Stimulated activated naive CD8-positive, alpha-beta T cell treated with anti-CD3 and anti-CD28 coated beads, Interleukin-15, amount 100 ng/mL, for 72 hours (primary cell): Measurements from ENCODE around the gene UNC5C.
A peak's percentile ranks its signal among the peaks of the same experiment; 100 is the strongest.

Experiments used
- ATAC-seq: fragments of 150-1000 bp; cut with Tn5 transposase; 2 replicates; pipeline ENCODE4 v1.10.0; 2021; ENCODE audit warnings: mild to moderate bottlenecking, moderate library complexity
- DNase-seq, 2 donors: peaks; one replicate each; pipeline ENCODE4 v3.0.0; 2021 to 2022
- H3K27ac Mint-ChIP-seq, 2 donors: one replicate each; pipeline ENCODE4 v1.8.0; 2022; ENCODE audit warnings: mild to moderate bottlenecking in 2 of 2, mixed read lengths in 2 of 2, moderate library complexity in 2 of 2
- H3K27me3 Mint-ChIP-seq: one replicate; pipeline ENCODE4 v1.8.0; 2022; ENCODE audit warnings: mixed read lengths
- H3K4me1 Mint-ChIP-seq: one replicate; pipeline ENCODE4 v1.8.0; 2022; ENCODE audit warnings: mild to moderate bottlenecking, mixed read lengths
- H3K4me3 Mint-ChIP-seq, 2 donors: one replicate each; pipeline ENCODE4 v1.8.0; 2022; ENCODE audit warnings: mild to moderate bottlenecking in 2 of 2, mixed read lengths in 2 of 2, moderate library complexity in 1 of 2
- H3K9me3 Mint-ChIP-seq, 2 donors: one replicate each; pipeline ENCODE4 v1.8.0; 2022; ENCODE audit warnings: mixed read lengths in 2 of 2

The UNC5C gene

DNA sequence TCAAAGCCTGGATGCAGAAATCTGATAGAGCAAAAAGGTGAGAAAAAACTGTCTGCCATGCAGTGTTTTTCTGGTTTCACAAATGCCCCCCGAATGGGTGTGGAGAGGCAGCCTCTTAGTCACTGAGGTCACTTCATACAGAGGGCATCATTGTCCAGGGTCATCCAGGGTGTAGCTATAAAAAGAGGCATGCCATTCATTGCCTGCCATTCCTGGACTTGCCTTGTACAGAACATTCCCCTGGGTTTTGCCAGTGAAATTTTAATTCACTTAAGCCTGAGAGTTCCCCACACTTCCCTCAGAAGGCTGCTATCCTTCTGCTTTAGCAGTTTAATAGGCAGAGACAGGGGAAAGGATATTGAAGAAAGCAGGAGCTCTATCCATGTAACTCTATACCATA, 230.3 kb downstream of the UNC5C start:
- no peaks in the 10 kb centered on the region for H3K9me3 Mint-ChIP-seq
- no peak overlapping the region for H3K27ac Mint-ChIP-seq
- DNase-seq (no peak), ATAC-seq (no peak)
- H3K4me1 Mint-ChIP-seq: no peaks in the 10 kb centered on the region
- H3K27me3 Mint-ChIP-seq: no peaks in the 10 kb centered on the region
- H3K4me3 Mint-ChIP-seq: no peak overlapping the region

GRCh38 chr4:95318044-95318443, 230.7 kb downstream of the UNC5C start:
- Mint-ChIP-seq H3K4me3 (no peak overlapping the region), H3K4me1 (no peaks in the 10 kb centered on the region), H3K9me3 (no peaks in the 10 kb centered on the region), H3K27ac (no peak overlapping the region), H3K27me3 (peaks cover 3% of the 10 kb centered on the region)
- ATAC-seq: no peak
- no peak for DNase-seq

DNA sequence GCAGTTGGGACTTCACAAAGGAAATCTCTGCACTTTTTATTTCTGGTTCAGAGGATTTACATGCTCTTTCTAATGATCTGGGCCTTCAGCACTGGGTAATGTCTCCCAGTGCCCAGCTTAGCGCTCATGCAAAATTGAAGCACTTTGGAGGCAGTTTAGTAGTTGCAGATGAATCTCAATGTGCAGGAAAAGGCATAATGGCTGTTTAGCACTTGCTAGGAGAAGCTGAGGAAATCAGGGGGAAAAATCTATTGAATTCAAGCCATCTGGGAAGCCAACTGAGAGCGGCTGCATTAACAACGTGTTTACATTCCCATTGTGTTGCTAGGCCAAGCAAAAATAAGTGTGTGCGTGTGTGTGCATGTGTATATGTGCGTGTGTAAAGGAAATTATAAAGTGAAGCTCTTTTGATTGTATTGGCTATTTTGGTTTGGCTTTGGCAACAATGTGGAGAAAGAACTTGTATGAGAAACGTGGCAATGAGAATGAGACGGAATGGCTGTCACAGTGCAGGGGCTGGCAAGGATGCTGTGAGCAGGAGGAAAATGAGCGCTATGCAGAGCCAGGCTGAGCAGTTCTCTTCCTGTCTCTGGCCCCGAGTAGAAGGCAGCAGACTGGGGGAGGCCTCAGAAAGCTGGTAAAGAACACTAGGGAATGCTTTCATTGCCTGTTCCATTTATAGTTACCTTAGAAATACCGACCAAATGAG, 231.5 kb downstream of the UNC5C start:
- Mint-ChIP-seq H3K27me3 (peaks cover 8% of the 10 kb centered on the region), H3K9me3 (no peaks in the 10 kb centered on the region), H3K4me3 (no peak overlapping the region), H3K4me1 (no peaks in the 10 kb centered on the region), H3K27ac (no peak overlapping the region)
- DNase-seq (no peak), ATAC-seq (no peak)

DNA sequence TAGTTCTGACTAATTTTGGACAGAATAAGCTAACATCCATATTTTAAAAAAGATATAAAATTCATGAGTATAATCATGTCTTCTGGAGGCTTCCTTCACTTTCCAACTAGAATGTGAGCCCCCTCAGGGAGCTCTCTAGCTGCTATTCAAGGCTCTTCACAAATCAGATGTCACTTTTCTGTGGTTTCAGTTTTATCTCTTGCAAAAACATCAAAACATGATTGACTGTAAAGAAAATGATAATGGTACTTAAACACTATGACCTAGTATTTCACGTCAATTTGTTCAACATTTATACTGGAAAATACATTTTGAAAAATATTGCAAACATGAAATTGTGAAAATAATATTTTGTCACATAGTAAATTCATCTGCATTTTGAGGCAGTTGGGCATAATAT, 234.2 kb downstream of the UNC5C start:
- no peaks in the 10 kb centered on the region for H3K9me3 Mint-ChIP-seq
- ATAC-seq: no peak
- H3K4me3 Mint-ChIP-seq: no peak overlapping the region
- H3K27me3 Mint-ChIP-seq: peaks cover 8% of the 10 kb centered on the region
- no peaks in the 10 kb centered on the region for H3K4me1 Mint-ChIP-seq
- DNase-seq: no peak
- H3K27ac Mint-ChIP-seq: no peak overlapping the region

DNA sequence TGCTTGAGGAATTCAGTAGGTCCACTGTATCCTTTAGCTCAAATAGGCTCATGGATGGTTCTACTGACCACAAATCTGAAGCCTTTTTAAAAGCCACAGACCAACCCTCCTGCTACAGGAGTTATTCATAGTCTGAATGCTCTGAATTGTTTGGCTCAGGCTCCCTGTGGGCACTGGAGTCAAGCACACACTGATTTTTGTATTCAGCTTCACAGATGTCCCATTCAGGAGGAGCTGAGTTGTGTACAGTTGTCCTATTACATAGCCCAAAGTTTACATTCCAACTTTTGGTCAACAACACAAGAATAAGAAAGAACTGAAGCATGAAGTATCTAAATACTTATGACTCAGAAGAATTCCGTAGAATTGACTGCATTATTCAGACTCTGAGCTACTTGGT, 243.9 kb downstream of the UNC5C start:
- DNase-seq: no peak
- Mint-ChIP-seq H3K4me3 (no peak overlapping the region), H3K4me1 (no peaks in the 10 kb centered on the region), H3K27ac (no peak overlapping the region), H3K27me3 (no peaks in the 10 kb centered on the region), H3K9me3 (peaks cover 1 to 2% of the 10 kb centered on the region in 2 donors)
- no peak for ATAC-seq

GRCh38 chr4:95300304-95300703, 248.5 kb downstream of the UNC5C start:
- ATAC-seq (no peak), DNase-seq (no peak)
- no peaks in the 10 kb centered on the region for H3K4me1 Mint-ChIP-seq
- no peak overlapping the region for H3K4me3 Mint-ChIP-seq
- no peaks in the 10 kb centered on the region for H3K27me3 Mint-ChIP-seq
- peaks cover 11 to 18% of the 10 kb centered on the region in 2 donors for H3K9me3 Mint-ChIP-seq
- H3K27ac Mint-ChIP-seq: no peak overlapping the region

DNA sequence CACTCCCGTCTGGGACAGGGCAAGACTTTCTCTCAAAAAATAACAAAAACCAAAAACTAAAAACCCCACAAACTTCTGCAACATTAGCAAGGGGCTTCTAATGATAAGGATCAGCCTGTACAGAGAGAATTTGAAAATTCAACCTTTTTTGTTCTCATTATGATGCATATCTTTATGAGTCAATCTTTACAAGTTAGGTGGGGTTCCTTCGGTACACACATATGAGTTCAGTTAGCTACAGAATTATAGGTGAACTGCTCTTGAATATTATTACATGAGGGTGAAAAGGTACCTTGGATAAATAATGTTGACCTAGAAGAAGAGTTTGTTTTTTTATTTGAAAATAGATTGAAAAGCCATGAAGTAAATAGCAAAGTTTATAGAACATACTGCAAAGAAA, 252.7 kb downstream of the UNC5C start:
- H3K27ac Mint-ChIP-seq: no peak overlapping the region
- H3K4me1 Mint-ChIP-seq: peaks cover 13% of the 10 kb centered on the region
- ATAC-seq (no peak), DNase-seq (no peak)
- H3K27me3 Mint-ChIP-seq: no peaks in the 10 kb centered on the region
- H3K9me3 Mint-ChIP-seq: peaks cover 11 to 18% of the 10 kb centered on the region in 2 donors
- no peak overlapping the region for H3K4me3 Mint-ChIP-seq

DNA sequence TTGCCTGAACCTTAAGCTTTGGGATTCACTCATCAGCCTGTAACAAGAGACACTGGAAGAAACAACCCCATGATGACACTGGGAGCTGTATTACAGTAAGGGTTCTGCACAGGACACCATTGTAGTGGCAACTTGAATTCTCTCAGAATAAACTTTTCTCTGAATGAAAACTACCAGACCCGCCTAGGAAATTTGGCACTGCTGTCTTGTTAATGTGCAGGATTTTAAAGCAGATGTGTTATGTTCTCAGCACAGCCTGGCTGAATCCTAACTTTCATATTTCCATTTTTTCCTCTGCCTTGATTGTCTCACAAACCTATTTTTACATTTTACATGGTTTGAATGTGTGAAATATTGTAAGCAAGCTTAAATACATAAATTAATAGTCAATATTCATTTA, 253.6 kb downstream of the UNC5C start:
- peaks cover 11 to 18% of the 10 kb centered on the region in 2 donors for H3K9me3 Mint-ChIP-seq
- DNase-seq (no peak), ATAC-seq (no peak)
- no peak overlapping the region for H3K4me3 Mint-ChIP-seq
- no peaks in the 10 kb centered on the region for H3K27me3 Mint-ChIP-seq
- peaks cover 13% of the 10 kb centered on the region for H3K4me1 Mint-ChIP-seq
- H3K27ac Mint-ChIP-seq: no peak overlapping the region

DNA sequence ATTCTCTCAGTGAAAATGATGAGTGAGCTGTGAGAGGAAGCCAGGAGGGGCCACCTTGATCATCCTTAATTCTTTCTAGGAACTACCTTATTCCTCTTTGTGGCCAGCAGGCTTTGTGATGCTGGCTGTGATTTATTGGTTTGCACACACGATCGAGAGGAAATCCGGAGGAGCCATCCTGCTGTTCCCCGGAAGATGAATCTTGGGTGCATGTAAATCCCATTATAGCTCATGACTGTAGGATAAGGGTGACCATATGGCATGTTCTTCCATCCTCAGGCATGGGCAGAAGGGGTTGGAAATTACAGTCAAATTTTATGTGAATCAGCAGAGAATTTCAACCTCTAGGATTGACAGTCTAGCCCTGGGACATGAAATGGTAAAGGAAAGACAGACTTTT, 254.5 kb downstream of the UNC5C start:
- Mint-ChIP-seq H3K27me3 (no peaks in the 10 kb centered on the region), H3K4me1 (peaks cover 13% of the 10 kb centered on the region), H3K9me3 (peaks cover 5 to 10% of the 10 kb centered on the region in 2 donors), H3K4me3 (no peak overlapping the region), H3K27ac (no peak overlapping the region)
- no peak for ATAC-seq
- DNase-seq: no peak

- peak; percentile 67 for ATAC-seq
- H3K27me3 Mint-ChIP-seq: no peaks in the 10 kb centered on the region
- H3K4me3 Mint-ChIP-seq: no peak overlapping the region
- no peaks in the 10 kb centered on the region for H3K9me3 Mint-ChIP-seq
- peaks cover 13% of the 10 kb centered on the region for H3K4me1 Mint-ChIP-seq
- DNase-seq: no peak
- H3K27ac Mint-ChIP-seq: no peak overlapping the region
Observed at GRCh38 chr4:95293014-95293413, 255.8 kb downstream of the UNC5C start.

DNA sequence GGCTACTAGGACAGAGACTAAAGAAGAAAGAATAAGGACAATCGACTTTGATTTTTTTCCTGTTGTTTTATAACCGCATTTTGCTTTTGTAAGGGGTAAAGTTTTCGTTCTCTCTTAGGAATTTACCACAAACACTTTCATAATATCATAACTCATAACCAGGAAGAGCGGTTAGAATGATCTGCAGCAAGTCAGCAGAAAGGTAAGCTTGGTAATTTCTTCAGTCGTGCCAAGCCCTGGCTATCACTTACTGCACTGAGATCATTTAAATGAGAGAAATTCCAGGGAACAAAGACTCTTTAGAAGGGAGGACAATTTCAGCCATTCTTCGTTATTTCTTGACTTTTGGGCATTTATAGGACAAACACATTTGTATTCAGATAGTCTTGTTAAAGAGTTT, 258.1 kb downstream of the UNC5C start:
- Mint-ChIP-seq H3K9me3 (no peaks in the 10 kb centered on the region), H3K27ac (peak overlapping the region in 1 of 2 donors; percentile 2), H3K27me3 (no peaks in the 10 kb centered on the region), H3K4me3 (no peak overlapping the region), H3K4me1 (peaks cover 13% of the 10 kb centered on the region)
- peak; percentile 64 for ATAC-seq
- DNase-seq: no peak

DNA sequence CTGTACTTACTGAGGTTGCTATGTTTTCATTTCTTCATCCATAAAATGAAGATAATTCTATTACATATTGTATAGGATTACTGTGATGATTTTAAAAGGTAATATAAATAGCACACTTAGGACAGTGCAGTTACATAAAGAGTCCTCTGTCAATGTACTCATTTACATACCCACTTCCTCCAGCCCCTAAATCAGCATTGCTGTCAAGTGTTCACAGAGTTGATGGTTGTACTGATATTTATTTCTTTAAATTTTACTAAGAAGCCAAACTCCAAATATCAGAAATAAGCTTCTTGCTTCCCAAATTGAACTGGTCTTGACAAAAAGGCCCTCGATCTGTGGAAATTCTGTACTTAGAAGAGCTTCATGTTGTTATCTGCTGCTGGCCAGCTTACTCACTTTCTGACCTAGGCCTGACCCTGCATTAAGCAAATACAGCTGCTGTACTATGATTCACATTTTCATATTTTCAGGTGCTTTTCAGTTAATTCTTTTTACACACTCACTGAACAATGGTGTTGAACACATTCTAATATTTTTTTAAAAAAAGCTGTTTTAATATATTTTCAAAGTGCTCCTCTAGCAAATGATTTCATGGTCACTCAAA, 259.6 kb downstream of the UNC5C start:
- ATAC-seq (no peak), DNase-seq (no peak)
- Mint-ChIP-seq H3K27me3 (no peaks in the 10 kb centered on the region), H3K4me3 (no peak overlapping the region), H3K27ac (no peak overlapping the region), H3K9me3 (no peaks in the 10 kb centered on the region), H3K4me1 (peaks cover 13% of the 10 kb centered on the region)

DNA sequence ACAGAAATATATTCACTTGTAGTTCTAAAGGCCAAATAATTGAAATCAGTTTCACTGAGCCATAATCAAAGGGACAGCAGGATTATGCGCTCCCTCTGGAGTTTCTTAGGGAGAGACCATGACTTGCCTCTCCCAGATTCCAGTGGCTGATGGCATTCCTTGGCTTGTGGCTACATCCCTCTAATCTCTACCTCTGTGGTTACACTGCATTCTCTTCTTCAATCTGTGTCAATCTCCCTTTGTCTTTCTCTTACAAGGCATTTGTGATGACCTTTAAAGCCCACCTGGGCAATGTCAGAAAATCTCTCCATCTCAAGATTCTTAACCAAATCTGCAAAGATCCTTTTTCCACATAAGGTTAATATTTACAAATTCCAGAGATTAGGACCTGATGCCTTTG, 260.2 kb downstream of the UNC5C start:
- no peaks in the 10 kb centered on the region for H3K9me3 Mint-ChIP-seq
- H3K4me3 Mint-ChIP-seq: no peak overlapping the region
- ATAC-seq (no peak), DNase-seq (no peak)
- no peaks in the 10 kb centered on the region for H3K27me3 Mint-ChIP-seq
- no peak overlapping the region for H3K27ac Mint-ChIP-seq
- H3K4me1 Mint-ChIP-seq: peaks cover 10% of the 10 kb centered on the region

DNA sequence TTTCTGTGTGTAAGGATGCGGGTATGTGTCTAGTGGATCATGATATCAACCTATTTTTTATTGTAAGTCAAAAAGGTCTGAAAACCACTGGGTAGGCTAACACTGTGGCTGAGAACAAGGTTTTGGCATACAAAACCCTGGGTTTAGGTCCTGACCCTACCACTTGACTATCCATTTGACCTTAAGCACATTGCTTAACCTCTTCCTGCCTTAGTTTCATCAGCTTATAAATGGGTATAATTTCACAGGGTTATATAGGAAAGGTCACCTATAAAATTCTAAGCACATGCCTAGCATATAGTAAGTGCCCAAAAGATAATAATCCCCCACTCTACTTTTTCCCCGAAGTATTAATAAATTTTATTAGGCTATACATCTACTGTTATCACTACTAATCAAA, 263.0 kb downstream of the UNC5C start:
- no peaks in the 10 kb centered on the region for H3K4me1 Mint-ChIP-seq

GRCh38 chr4:95284655-95285054, 264.1 kb downstream of the UNC5C start:
- DNase-seq: no peak
- H3K4me1 Mint-ChIP-seq: no peaks in the 10 kb centered on the region
- no peak overlapping the region for H3K4me3 Mint-ChIP-seq
- H3K27ac Mint-ChIP-seq: no peak overlapping the region
- no peak for ATAC-seq
- H3K9me3 Mint-ChIP-seq: peaks cover 16 to 19% of the 10 kb centered on the region in 2 donors
- no peaks in the 10 kb centered on the region for H3K27me3 Mint-ChIP-seq

More for the DNA sequence above, 263.0 kb downstream of the UNC5C start:
- Mint-ChIP-seq H3K27me3 (no peaks in the 10 kb centered on the region), H3K9me3 (peaks cover 14 to 16% of the 10 kb centered on the region in 2 donors), H3K27ac (no peak overlapping the region), H3K4me3 (no peak overlapping the region)
- no peak for DNase-seq
- no peak for ATAC-seq

DNA sequence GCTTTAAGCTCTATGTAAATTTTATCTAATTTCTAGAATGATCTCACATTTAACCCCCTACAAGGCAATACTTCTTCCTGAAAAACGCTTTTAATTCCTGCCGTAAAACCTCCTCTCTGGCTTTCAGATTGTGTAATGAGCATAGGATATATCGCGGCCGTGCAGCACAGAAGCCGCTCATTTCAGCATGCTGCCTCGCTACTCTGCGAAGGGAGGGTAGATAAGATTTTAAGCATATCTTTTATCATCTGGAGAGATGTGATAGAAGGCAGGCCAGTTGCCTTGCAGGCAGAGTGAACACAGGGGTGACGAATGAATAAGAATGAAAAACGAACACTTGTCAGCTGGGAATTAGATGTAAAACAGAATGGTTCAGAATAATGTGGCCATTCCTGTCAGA, 265.5 kb downstream of the UNC5C start:
- ATAC-seq: no peak
- H3K27ac Mint-ChIP-seq: no peak overlapping the region

GRCh38 chr4:95272797-95273196, 276.0 kb downstream of the UNC5C start:
- H3K27me3 Mint-ChIP-seq: no peaks in the 10 kb centered on the region
- peak overlapping the region in 1 of 2 donors; percentile 11 for H3K27ac Mint-ChIP-seq
- H3K4me3 Mint-ChIP-seq: no peak overlapping the region
- ATAC-seq (no peak), DNase-seq (no peak)
- no peaks in the 10 kb centered on the region for H3K4me1 Mint-ChIP-seq
- no peaks in the 10 kb centered on the region for H3K9me3 Mint-ChIP-seq

More for the DNA sequence above, 265.5 kb downstream of the UNC5C start:
- DNase-seq: no peak
- no peaks in the 10 kb centered on the region for H3K27me3 Mint-ChIP-seq
- peaks cover 16 to 19% of the 10 kb centered on the region in 2 donors for H3K9me3 Mint-ChIP-seq
- no peak overlapping the region for H3K4me3 Mint-ChIP-seq
- H3K4me1 Mint-ChIP-seq: no peaks in the 10 kb centered on the region
